Hindlimb muscle (tissue), 1 donor: ENCODE results near the gene KRT1. TPM values are rescaled to one million over a fixed set of nuclear protein-coding genes. Genes with fewer than 3 reads are reported as not detected.
A peak's percentile ranks its signal among the peaks of the same experiment; 100 is the strongest.

Experiments used
- DNase-seq: peaks from one replicate; pipeline ENCODE4 v3.0.0-alpha.2; 2013
- polyA plus RNA-seq: library from polyadenylated mRNA; unstranded; fragments of 120-200 nt; gene quantifications from one replicate; pipeline ENCODE4 v1.2.1, GENCODE V29; 2013; ENCODE audit not compliant: insufficient read length

Gene KRT1
- polyA plus RNA-seq, 1 donor, result 20.8 TPM

DNA sequence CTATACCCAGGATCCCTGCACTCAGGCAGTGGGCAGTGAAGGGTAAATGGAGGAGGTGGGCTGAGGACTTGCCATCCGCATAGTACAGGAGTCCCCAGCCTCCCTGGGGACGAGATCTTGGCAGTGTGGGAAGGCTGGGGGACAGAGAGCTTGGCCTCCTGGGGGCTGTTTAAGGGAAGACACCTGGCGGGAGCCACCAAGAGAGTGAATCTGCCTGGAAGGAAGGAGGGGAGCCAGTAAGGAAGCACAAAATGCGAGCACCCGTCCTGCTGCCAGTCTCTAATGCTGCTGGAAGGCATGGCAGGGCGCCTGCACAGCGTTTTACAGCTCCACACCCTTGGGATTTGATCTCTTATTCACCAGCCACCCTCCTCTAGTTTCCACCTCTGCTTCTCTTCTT lies 20.8 kb downstream of the KRT1 start:
- DNase-seq, result no peak

GRCh38 chr12:52658196-52658595 lies 22.0 kb downstream of the KRT1 start:
- DNase-seq, result no peak

DNA sequence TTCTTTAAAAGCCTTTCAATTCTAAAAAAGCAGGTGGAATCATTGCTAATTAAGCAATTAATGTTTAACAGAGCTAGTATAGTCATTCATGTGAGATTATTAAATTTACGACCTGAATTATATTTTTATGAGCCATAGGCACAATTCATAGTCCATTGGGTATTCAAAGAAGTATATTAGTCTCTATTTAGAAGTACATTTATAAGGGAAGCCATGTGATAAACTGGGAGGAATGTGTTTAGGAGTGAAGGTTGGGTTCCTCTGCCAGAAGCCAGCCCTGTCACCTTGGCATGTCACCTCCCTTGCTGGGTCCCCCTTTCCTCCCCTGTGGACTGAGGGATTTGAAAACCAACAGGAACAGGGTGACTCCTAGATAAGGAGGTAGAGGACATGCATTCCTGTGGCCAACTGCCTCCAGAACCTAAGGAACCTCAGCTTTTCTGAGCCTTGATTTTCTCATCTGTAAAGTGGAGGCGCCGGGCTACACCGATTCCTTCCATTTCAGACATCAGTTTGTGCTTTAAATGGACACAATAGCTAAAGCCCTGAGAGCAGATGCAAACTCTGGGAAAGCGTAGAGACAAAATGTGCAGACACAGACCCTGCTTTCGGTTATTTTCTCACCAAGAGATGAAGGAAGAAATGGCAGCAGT lies 22.8 kb downstream of the KRT1 start:
- DNase-seq, result no peak

GRCh38 chr12:52656616-52657015 lies 23.6 kb downstream of the KRT1 start:
- DNase-seq, result no peak

DNA sequence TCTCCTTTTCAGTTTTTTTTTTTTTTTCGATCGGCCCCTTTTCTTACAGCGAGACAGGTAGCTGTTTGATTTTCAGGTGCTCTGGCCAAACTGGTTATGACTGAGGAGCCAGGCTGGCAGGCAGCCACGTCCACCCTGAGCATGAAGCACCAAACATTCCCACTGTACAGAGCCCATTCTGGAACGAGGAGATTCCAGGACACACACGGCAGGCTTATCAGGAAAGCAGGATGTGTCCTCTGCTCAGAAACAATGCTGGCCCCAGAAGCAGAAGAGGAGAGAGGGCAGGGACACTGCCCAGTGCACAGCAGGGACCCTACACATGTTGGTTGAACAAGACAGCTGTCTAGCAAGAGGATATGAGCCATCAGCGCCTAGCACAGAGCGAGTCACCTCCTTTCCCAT lies 24.5 kb downstream of the KRT1 start:
- no peak for DNase-seq

- DNase-seq, result no peak
Observed at GRCh38 chr12:52655251-52655650, 25.0 kb downstream of the KRT1 start.

DNA sequence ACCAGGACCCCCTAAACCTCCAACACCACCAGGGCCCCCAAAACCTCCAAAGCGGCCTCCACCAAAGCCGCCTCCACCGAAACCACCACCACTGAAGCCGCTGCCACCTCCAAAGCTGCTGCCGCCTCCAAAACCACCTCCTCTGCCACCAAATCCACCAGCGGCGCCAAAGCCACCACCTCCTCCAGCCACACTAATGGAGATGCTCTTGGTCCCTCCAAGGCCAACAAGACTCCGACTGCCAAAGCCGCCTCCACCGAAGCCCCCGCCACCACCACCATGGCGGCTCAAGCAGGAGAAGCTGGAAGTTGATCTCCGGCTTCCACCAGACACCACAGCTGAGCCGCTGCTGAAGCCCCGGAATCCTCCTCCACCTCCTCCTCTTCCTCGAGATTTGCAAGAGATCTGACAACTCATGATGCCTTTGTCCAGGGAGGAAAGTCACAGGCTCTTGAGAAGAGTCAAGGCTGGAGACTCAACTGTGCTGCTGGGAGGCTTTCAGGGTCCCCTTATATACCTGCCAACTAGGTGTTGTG lies 28.4 kb downstream of the KRT1 start, which contains the start of gene KRT2:
Gene KRT2 (minus strand): TSS at position 486 of the 536 bp plus-strand sequence. CDS start 69 bp downstream, at position 417.
- DNase-seq, result no peak

DNA sequence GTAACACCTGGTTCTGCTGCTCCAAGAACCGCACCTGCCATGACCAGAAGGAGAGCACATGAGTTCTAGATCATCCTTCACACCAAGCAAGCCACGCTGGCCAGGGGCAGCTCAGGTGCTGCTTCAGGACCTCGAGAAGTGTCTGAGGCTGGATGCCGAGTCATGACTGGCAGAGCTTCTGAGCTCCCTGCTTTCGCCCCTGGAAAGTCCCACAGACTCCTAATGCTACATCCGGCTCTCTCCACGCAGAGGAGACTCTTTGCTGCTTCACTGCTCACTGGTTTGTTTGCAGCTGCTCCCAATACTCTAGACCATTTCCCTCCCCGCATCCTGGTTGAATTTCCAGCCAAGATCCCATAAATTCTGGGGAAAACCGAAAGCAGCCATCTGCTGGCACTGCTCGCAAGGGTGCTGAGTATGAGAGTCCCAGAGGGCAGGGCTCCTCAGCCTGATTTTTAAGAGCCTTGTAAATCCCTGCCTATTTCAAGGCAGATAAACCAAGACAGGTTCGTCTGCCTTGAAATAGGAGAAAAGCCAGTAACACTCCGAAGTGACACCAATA lies 29.6 kb downstream of the KRT1 start:
- DNase-seq, result peak; percentile 19

- DNase-seq, result no peak
Observed at GRCh38 chr12:52649066-52649465, 31.1 kb downstream of the KRT1 start.

- DNase-seq, result no peak
Observed at GRCh38 chr12:52648012-52648550, 32.1 kb downstream of the KRT1 start.

DNA sequence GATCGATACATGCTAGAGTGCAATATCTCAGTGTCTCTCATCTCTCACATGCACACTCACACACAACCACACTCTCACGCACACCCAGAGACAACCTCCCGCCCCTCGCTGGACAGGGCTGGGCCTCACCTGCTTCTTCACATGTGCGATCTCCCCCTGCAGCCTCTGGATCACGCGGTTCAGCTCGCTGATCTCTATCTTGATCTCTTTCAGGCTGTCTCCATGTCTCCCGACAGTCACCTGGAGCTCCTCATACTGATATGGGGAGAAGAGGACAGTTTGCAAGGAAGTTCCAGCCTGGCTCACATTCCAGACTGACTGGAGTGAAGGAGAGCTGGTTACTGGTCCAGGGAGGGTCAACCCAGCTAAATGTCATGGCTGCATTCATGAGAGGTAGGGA lies 32.6 kb downstream of the KRT1 start:
- DNase-seq, result no peak

GRCh38 chr12:52646613-52647012 lies 33.6 kb downstream of the KRT1 start:
- DNase-seq, result no peak

DNA sequence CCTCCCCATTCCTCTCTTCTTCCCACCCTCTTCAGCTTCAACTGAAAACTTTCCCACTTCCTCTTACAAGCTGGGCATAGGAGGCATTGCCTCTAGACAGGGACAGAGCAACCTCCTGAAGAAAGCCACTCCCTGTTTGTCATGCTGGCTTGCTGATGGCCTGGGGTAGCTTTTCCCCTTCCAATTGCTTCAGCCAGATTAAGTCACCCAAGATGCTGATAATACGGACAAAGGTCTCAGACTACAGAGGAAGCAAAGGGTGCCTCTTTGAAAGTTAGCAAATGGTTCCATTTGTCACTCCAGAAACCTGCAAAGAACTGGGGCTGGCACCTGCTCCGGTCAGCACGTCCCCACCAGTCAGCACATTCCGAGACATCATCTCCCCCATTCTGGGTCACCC lies 34.2 kb downstream of the KRT1 start:
- DNase-seq, result no peak

GRCh38 chr12:52645120-52645761 lies 35.0 kb downstream of the KRT1 start:
- no peak for DNase-seq

DNA sequence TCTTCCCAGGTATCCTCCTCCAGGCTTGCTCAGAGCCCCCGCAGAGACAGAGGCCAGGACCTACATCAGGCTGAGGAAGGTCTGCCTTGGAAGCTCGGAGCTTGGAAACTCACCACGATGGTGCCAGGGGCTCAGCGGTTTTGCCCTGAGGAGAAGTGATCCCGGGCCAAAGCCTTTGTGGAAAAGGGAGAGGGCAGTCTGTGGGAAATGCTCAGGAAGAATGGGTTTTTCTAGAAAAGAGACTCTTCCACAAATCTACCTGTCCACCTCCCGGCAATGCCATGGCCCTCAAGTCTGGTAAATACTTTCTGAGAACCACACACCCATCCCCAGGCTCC lies 36.2 kb downstream of the KRT1 start:
- no peak for DNase-seq

DNA sequence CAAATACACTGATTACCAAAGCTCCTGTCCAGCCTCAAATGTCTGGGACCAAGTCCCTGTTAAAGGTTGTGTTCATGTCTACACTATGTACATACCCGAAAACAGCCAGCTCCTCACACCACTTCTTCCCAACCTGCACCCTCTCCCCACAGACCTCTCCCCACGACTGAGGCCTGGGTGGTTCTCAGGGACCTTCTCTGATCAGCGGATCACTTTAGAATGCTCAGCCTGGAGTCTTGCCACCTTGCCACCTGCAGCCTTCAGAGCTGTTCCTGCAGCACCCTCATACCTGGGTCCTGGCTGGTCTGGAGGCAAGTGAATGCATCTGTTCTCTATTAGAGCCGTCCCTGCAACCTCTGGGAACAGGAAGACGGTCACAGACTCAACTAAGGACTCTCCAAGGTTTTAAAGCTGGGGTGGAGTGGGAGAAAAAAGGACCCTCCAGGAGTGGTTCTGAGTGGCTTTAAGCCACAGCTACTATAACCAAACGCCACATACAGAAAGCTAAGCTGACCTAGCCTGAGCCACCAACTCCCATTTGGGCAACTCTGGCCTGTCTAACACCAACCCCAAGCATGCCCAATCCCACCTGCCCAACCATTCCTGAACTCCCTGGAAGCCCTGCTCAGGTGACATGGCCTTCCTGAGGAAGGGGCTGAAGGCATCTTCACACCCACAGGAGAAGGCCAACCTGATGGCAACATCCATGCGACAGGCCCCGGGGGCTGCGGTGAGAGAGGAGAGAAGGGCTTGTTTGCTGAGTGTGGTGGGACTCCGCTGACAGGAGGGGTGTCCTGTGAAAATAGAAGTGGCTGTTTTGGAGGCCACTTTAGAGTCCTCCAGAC lies 36.8 kb downstream of the KRT1 start:
- DNase-seq, result no peak

GRCh38 chr12:52641468-52641867 lies 38.7 kb downstream of the KRT1 start:
- no peak for DNase-seq

DNA sequence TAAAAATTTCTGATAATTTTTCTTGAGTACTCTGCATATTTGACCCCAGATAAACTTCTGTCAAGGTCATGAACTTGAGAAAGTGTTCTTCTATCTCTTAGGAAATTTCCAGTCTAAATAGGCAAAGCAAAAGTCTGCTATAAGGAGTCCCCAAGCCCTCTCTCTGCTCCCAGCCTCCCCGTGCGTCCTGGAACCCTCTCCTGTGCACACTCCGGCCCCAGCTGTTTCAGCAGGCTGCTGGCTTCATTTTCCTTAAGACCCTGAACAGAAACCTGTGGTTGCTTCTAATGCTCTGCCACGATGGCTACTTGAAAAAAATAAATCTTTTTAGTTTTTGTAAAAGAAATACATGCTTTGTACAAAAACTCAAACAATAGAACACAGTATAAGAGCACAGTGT lies 42.9 kb downstream of the KRT1 start:
- no peak for DNase-seq

- DNase-seq, result no peak
Observed at GRCh38 chr12:52636592-52637258, 43.5 kb downstream of the KRT1 start.

DNA sequence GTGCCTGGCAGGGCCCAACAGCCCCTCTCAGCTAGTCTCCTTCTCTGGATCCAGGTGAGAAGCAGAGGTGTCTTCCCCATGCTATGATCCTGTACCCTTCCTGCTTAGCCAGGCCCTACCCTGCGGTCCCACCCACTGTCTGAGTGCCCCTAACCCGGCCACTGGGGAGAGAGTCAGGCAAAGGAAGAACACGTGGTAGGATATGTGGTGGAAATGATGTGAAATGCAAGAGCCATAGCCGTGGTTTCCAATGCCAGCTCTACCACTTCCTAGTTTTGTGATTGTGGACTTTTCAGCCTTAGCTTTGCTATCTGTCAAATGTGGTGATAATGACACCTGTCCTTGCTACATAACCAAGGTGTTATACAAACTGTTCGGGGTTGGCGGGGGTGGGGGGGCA lies 44.0 kb downstream of the KRT1 start:
- no peak for DNase-seq

DNA sequence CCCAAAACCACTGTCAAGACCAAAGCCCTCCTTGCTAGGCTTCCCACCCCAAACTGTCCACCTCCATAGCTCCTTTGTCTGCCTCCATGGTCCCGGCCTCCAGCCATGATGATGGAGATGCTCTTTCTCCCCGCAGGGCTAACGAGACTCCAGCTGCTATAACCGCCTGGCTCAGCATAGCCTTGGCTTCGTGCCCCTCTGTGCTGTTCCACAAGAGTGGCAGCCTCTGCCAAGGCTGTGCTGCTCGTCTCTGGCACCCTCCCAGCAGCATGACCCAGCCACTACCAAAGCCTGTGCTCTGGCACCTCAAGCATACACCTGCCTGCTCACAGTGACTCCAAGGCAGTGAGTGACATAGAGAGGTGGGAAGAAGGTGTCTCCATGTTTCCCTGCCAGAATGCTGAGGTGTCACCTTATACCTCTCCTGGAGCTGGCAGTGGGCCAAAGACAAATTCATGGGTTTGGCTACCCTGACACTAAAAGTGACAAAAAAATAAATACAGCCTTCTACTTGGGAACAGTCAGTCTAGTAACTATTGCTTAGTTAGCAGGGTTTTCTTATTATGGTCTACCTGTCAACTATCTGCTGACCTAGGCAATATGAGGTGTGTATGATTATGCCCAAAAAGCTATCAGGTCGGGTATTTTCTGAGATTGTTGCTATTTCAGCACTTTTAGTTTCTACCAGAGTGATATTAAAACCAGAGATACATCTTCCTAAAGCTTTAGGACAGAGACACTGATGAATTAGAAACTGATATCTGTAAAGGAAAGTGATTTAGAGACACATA lies 45.7 kb downstream of the KRT1 start:
- peak; percentile 15 for DNase-seq
